NT2/D1 (cell line): ENCODE results near the gene CENPV.

Source experiments
- SUZ12 ChIP-seq: IDR thresholded peaks from 2 replicates; pipeline ENCODE4 v1.6.1; 2011; ENCODE audit not compliant: insufficient read length, insufficient read depth; ENCODE audit errors: extremely low read depth
- YY1 ChIP-seq: IDR thresholded peaks from 2 replicates; pipeline ENCODE4 v1.6.1; 2011; ENCODE audit not compliant: insufficient read length, insufficient read depth
- ZNF274 ChIP-seq: IDR thresholded peaks from 2 replicates; pipeline ENCODE4 v1.6.1; 2011; ENCODE audit warnings: mild to moderate bottlenecking, low read depth, low read length

DNA sequence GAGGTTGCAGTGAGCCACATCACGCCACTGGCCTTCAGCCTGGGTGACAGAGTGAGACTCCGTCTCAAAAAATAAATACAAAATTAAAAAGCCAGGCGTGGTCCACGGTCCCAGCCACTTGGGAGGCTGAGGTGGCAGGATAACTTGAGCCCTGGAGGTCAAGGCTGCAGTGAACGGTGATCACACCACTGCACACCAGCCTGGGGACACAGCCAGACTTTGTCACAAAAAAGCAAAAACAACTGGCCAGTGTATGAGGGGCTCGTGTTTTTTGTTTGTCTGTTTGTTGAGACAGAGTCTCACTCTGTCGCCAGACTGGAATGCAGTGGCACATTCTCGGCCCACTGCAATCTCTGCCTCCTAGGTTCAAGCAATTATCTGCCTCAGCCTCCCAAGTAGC lies 26.4 kb upstream of the CENPV start:
- TF ChIP-seq SUZ12 (no peak), YY1 (no peak), ZNF274 (no peak)
